HEK293T (cell line): ENCODE measurements around the gene GPATCH2.

ENCODE experiments used
- FOXA1 ChIP-seq: fragments of 450-650 bp; IDR thresholded peaks from 2 replicates; pipeline ENCODE4 v1.6.1; 2016; ENCODE audit warnings: mild to moderate bottlenecking
- FOXK2 ChIP-seq: fragments of 450-650 bp; IDR thresholded peaks from 2 replicates; pipeline ENCODE4 v1.6.1; 2016; ENCODE audit warnings: mild to moderate bottlenecking
- FOXM1 ChIP-seq: fragments of 450-650 bp; IDR thresholded peaks from 2 replicates; pipeline ENCODE4 v1.6.1; 2017; ENCODE audit warnings: mild to moderate bottlenecking, borderline replicate concordance
- LEF1 ChIP-seq: fragments of 450-650 bp; IDR thresholded peaks from 2 replicates; pipeline ENCODE4 v1.6.1; 2017; ENCODE audit warnings: mild to moderate bottlenecking, borderline replicate concordance
- NFRKB ChIP-seq: fragments of 450-650 bp; IDR thresholded peaks from 2 replicates; pipeline ENCODE4 v1.6.1; 2016; ENCODE audit warnings: mild to moderate bottlenecking, moderate library complexity
- PKNOX1 ChIP-seq: fragments of 450-650 bp; IDR thresholded peaks from 2 replicates; pipeline ENCODE4 v1.6.1; 2016
- SP1 ChIP-seq: fragments of 450-650 bp; IDR thresholded peaks from 2 replicates; pipeline ENCODE4 v1.6.1; 2017
- SUZ12 ChIP-seq: fragments of 450-650 bp; IDR thresholded peaks from 2 replicates; pipeline ENCODE4 v1.6.1; 2016; ENCODE audit warnings: mild to moderate bottlenecking
- TARDBP ChIP-seq: fragments of 450-650 bp; IDR thresholded peaks from 2 replicates; pipeline ENCODE4 v1.6.1; 2016

DNA sequence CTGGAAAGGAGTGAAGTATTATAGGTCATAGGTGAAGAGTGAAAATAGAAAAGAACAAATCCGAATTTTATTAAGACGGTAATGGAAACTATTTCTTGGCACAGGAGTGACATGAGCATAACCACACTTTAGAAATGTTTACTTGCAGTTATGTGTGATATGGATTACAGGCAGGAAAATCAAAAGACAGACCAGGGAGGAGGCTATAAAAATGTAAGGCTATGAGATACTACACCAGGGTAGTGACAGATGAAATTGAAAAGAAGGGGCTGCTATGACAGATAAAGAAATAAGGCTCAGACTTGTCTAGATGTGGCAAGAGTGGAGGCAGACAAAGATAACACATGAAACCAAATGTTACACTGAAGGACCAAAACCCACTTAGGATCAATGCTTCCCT is 31.7 kb downstream of the GPATCH2 start:
- TF ChIP-seq SUZ12 (no peak), FOXM1 (no peak), FOXA1 (no peak), SP1 (no peak), PKNOX1 (no peak), FOXK2 (no peak), NFRKB (no peak), TARDBP (no peak), LEF1 (no peak)
